ENCODE results near the gene SNX14. TPM values are rescaled to one million over a fixed set of nuclear protein-coding genes. Genes with fewer than 3 reads are reported as not detected.
"Not testable (repeated sequence)": the region's sequence is repeated elsewhere in the genome, so short reads cannot be mapped to it uniquely, and the experiment has no call there.

The SNX14 gene
- total RNA-seq, 1 experiment from 2014 or later: 30.4 TPM

GRCh38 chr6:85585741-85586140 is 7.9 kb downstream of the SNX14 start:
- POLR2A ChIA-PET (ENCODE audit: low non-redundant PET): no interaction called here
- CTCF ChIA-PET: no interaction called here
- BruUV-seq (replicated peaks): no TSS peak

GRCh38 chr6:85582832-85583231 is 10.8 kb downstream of the SNX14 start:
- BruUV-seq (replicated peaks); H3K4me3 ChIP-seq (ENCODE audit: low read depth, low read length, poor library complexity, severe bottlenecking); POLR2A ChIA-PET (ENCODE audit: low non-redundant PET); H3K36me3 ChIP-seq (ENCODE audit: insufficient read depth, low read length, poor library complexity, severe bottlenecking); H3K27me3 ChIP-seq (replicated peaks; ENCODE audit: insufficient read depth, low read depth, low read length, poor library complexity); H3K27ac ChIP-seq (ENCODE audit: low read depth, low read length, poor library complexity, severe bottlenecking); DNase-seq (ENCODE audit: low spot score); H3K9me3 ChIP-seq (ENCODE audit: low read depth, low read length, poor library complexity, severe bottlenecking); CTCF ChIA-PET; intact Hi-C loops (cut with micrococcal nuclease; ENCODE audit: unreplicated experiment); H3K4me1 ChIP-seq (ENCODE audit: insufficient read depth, low read length, poor library complexity, severe bottlenecking): not testable (repeated sequence)

More at GRCh38 chr6:85585741-85586140, 7.9 kb downstream of the SNX14 start:
- H3K9me3 ChIP-seq (ENCODE audit: low read depth, low read length, poor library complexity, severe bottlenecking): peaks cover 9% of the 10 kb centered on the region
- H3K27me3 ChIP-seq (replicated peaks; ENCODE audit: insufficient read depth, low read depth, low read length, poor library complexity): no peaks in the 10 kb centered on the region
- DNase-seq (ENCODE audit: low spot score): no peak
- H3K36me3 ChIP-seq (ENCODE audit: insufficient read depth, low read length, poor library complexity, severe bottlenecking): no peaks in the 10 kb centered on the region
- H3K4me1 ChIP-seq (ENCODE audit: insufficient read depth, low read length, poor library complexity, severe bottlenecking): no peaks in the 10 kb centered on the region
- H3K4me3 ChIP-seq (ENCODE audit: low read depth, low read length, poor library complexity, severe bottlenecking): no peak overlapping the region
- no peak overlapping the region for H3K27ac ChIP-seq (ENCODE audit: low read depth, low read length, poor library complexity, severe bottlenecking)
- no peak for TF ChIP-seq EZH2 (IDR thresholded peaks at IDR 0.05; ENCODE audit: borderline replicate concordance, low read depth, low read length, poor library complexity, severe bottlenecking)
- no peak for TF ChIP-seq CTCF (conservative IDR thresholded peaks at IDR 0.05; ENCODE audit: low read depth, low read length)
- intact Hi-C loops (cut with micrococcal nuclease; ENCODE audit: unreplicated experiment): no loop called here

GRCh38 chr6:85581572-85581971 is 12.1 kb downstream of the SNX14 start:
- Histone ChIP-seq H3K9me3 (ENCODE audit: low read depth, low read length, poor library complexity, severe bottlenecking) (peaks cover 9% of the 10 kb centered on the region), H3K4me1 (ENCODE audit: insufficient read depth, low read length, poor library complexity, severe bottlenecking) (peaks cover 3% of the 10 kb centered on the region), H3K36me3 (ENCODE audit: insufficient read depth, low read length, poor library complexity, severe bottlenecking) (no peaks in the 10 kb centered on the region), H3K27me3 (replicated peaks; ENCODE audit: insufficient read depth, low read depth, low read length, poor library complexity) (no peaks in the 10 kb centered on the region), H3K4me3 (ENCODE audit: low read depth, low read length, poor library complexity, severe bottlenecking) (no peak overlapping the region), H3K27ac (ENCODE audit: low read depth, low read length, poor library complexity, severe bottlenecking) (no peak overlapping the region)
- no TSS peak for BruUV-seq (replicated peaks)
- CTCF ChIA-PET: no interaction called here
- no peak for DNase-seq (ENCODE audit: low spot score)
- POLR2A ChIA-PET (ENCODE audit: low non-redundant PET): no interaction called here
- TF ChIP-seq CTCF (conservative IDR thresholded peaks at IDR 0.05; ENCODE audit: low read depth, low read length) (no peak), EZH2 (IDR thresholded peaks at IDR 0.05; ENCODE audit: borderline replicate concordance, low read depth, low read length, poor library complexity, severe bottlenecking) (no peak)
- intact Hi-C loops (cut with micrococcal nuclease; ENCODE audit: unreplicated experiment): no loop called here

GRCh38 chr6:85580878-85581267 is 12.8 kb downstream of the SNX14 start:
- H3K27me3 ChIP-seq (replicated peaks; ENCODE audit: insufficient read depth, low read depth, low read length, poor library complexity): no peaks in the 10 kb centered on the region
- H3K36me3 ChIP-seq (ENCODE audit: insufficient read depth, low read length, poor library complexity, severe bottlenecking): no peaks in the 10 kb centered on the region
- no TSS peak for BruUV-seq (replicated peaks)
- H3K4me3 ChIP-seq (ENCODE audit: low read depth, low read length, poor library complexity, severe bottlenecking): no peak overlapping the region
- no peak overlapping the region for H3K27ac ChIP-seq (ENCODE audit: low read depth, low read length, poor library complexity, severe bottlenecking)
- intact Hi-C loops (cut with micrococcal nuclease; ENCODE audit: unreplicated experiment): no loop called here
- peaks cover 9% of the 10 kb centered on the region for H3K9me3 ChIP-seq (ENCODE audit: low read depth, low read length, poor library complexity, severe bottlenecking)
- ChIA-PET POLR2A (ENCODE audit: low non-redundant PET) (no interaction called here), CTCF (no interaction called here)
- no peak for DNase-seq (ENCODE audit: low spot score)
- peaks cover 7% of the 10 kb centered on the region for H3K4me1 ChIP-seq (ENCODE audit: insufficient read depth, low read length, poor library complexity, severe bottlenecking)
- no peak for TF ChIP-seq CTCF (conservative IDR thresholded peaks at IDR 0.05; ENCODE audit: low read depth, low read length)
- no peak for TF ChIP-seq EZH2 (IDR thresholded peaks at IDR 0.05; ENCODE audit: borderline replicate concordance, low read depth, low read length, poor library complexity, severe bottlenecking)
